Caco-2 (cell line): ENCODE results near the gene RGL4. TPM values are rescaled to one million over a fixed set of nuclear protein-coding genes. Genes with fewer than 3 reads are reported as not detected.

Source experiments
- BruUV-seq: library from RNA; stranded (reverse); fragments of 400-500 nt; replicated peaks from 2 replicates; lab custom pipeline; 2021; lab: Mats Ljungman, UMichigan
- CTCF ChIA-PET: fragments of 300-600 bp; sonication (Branson Sonifier 250); formaldehyde crosslinking; loops from one replicate; lab custom pipeline; 2022; ENCODE audit warnings: antibody characterized with exemption; lab: Charles Lee
- POLR2A ChIA-PET: fragments of 300-600 bp; sonication (Branson Sonifier 250); formaldehyde crosslinking; loops from one replicate; lab custom pipeline; 2022; ENCODE audit warnings: antibody characterized with exemption; lab: Charles Lee
- DNase-seq, 2 experiments: peaks; one replicate each; pipeline versions ENCODE4 v3.0.0 to v3.0.0-alpha.2; 2020 to 2022
- H3K27me3 ChIP-seq: replicated peaks from 2 replicates; pipeline ENCODE4 v1.6.0; 2011; ENCODE audit warnings: low read length; ENCODE audit not compliant: control insufficient read depth, insufficient read depth
- H3K36me3 ChIP-seq: 2 replicates; pipeline ENCODE4 v1.5.1; 2011; ENCODE audit warnings: low read length; ENCODE audit not compliant: control insufficient read depth, insufficient read depth
- H3K4me1 ChIP-seq: fragments of 250-450 bp; sonication (Bioruptor Pico); 2 replicates; pipeline ENCODE4 v1.5.1; 2020; ENCODE audit warnings: mild to moderate bottlenecking
- H3K4me3 ChIP-seq: 2 replicates; pipeline ENCODE4 v1.5.1; 2011; ENCODE audit warnings: low read depth, mild to moderate bottlenecking, control low read depth, low read length
- H3K9me3 ChIP-seq: fragments of 250-450 bp; sonication (Bioruptor Pico); 2 replicates; pipeline ENCODE4 v1.5.1; 2020; ENCODE audit warnings: mild to moderate bottlenecking, moderate library complexity
- H3K27ac Mint-ChIP-seq: one replicate; pipeline ENCODE4 v1.8.0; 2022; ENCODE audit warnings: mixed read lengths; ENCODE audit not compliant: unreplicated experiment
- H3K27me3 Mint-ChIP-seq: one replicate; pipeline ENCODE4 v1.8.0; 2022; ENCODE audit warnings: mixed read lengths; ENCODE audit not compliant: insufficient read depth, unreplicated experiment
- H3K36me3 Mint-ChIP-seq: one replicate; pipeline ENCODE4 v1.8.0; 2022; ENCODE audit warnings: mild to moderate bottlenecking, mixed read lengths; ENCODE audit not compliant: insufficient read depth, unreplicated experiment
- H3K4me1 Mint-ChIP-seq: one replicate; pipeline ENCODE4 v1.8.0; 2022; ENCODE audit warnings: low read depth, mixed read lengths; ENCODE audit not compliant: unreplicated experiment
- H3K4me3 Mint-ChIP-seq: one replicate; pipeline ENCODE4 v1.8.0; 2022; ENCODE audit warnings: mild to moderate bottlenecking, moderate library complexity, mixed read lengths; ENCODE audit not compliant: unreplicated experiment
- H3K9me3 Mint-ChIP-seq: one replicate; pipeline ENCODE4 v1.8.0; 2022; ENCODE audit warnings: mixed read lengths; ENCODE audit not compliant: unreplicated experiment
- intact Hi-C: fragments of 100-400 bp; cut with micrococcal nuclease; formaldehyde crosslinking; loops from one replicate; pipeline ENCODE4 v1.10.0; 2022; ENCODE audit not compliant: unreplicated experiment
- total RNA-seq: library from RNA; stranded (reverse); gene quantifications from 2 replicates; pipeline ENCODE4 v1.2.3, GENCODE V29; 2022
- TF ChIP-seq, protein P1 (sequence below), 2 experiments: fragments of 200-600 bp in 1 of 2; IDR thresholded peaks; 1 replicate in 1 of 2; 2 replicates in 1 of 2; pipeline versions ENCODE4 v1.5.1 to v1.8.0; 2011 to 2022; ENCODE audit warnings: antibody characterized with exemption in 1 of 2, control low read depth in 1 of 2, inconsistent platforms in 1 of 2, low read depth in 1 of 2, low read length in 1 of 2, mild to moderate bottlenecking in 1 of 2, moderate library complexity in 1 of 2; ENCODE audit not compliant: insufficient read depth in 1 of 2, severe bottlenecking in 1 of 2, unreplicated experiment in 1 of 2

The RGL4 gene
- total RNA-seq, 1 experiment from 2014 or later: not detected

DNA sequence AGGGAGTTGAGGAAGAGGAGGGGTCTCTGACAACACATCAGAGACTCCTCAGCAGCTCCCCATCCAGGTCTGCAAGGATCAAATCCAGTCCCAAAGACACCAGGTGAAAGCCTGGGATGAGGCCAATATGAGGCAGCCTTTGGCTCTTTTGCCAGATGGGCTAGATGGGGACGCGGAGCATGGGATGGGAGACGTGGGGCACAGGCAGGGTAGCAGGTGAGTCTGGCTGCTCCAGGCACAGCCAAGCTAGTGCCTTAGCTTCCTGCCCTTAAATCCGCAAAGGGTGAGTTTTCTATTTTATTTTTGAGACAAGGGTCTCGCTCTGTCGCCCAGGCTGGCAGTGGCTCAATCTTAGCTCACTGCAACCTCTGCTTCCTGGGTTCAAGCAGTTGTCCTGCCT lies 39.1 kb upstream of the RGL4 start:
- Histone ChIP-seq H3K9me3 (no peaks in the 10 kb centered on the region), H3K4me3 (no peak overlapping the region), H3K4me1 (no peaks in the 10 kb centered on the region), H3K36me3 (no peaks in the 10 kb centered on the region), H3K27me3 (no peaks in the 10 kb centered on the region)
- TF ChIP-seq, protein P1, sequence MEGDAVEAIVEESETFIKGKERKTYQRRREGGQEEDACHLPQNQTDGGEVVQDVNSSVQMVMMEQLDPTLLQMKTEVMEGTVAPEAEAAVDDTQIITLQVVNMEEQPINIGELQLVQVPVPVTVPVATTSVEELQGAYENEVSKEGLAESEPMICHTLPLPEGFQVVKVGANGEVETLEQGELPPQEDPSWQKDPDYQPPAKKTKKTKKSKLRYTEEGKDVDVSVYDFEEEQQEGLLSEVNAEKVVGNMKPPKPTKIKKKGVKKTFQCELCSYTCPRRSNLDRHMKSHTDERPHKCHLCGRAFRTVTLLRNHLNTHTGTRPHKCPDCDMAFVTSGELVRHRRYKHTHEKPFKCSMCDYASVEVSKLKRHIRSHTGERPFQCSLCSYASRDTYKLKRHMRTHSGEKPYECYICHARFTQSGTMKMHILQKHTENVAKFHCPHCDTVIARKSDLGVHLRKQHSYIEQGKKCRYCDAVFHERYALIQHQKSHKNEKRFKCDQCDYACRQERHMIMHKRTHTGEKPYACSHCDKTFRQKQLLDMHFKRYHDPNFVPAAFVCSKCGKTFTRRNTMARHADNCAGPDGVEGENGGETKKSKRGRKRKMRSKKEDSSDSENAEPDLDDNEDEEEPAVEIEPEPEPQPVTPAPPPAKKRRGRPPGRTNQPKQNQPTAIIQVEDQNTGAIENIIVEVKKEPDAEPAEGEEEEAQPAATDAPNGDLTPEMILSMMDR (IDR thresholded peaks at IDR 0.05; ENCODE audit: insufficient read depth in 1 of 2, low read depth in 1 of 2, low read length in 1 of 2, severe bottlenecking in 1 of 2, unreplicated experiment in 1 of 2): no peak
- CTCF ChIA-PET: no interaction called here
- Mint-ChIP-seq H3K27me3 (no peaks in the 10 kb centered on the region), H3K9me3 (no peaks in the 10 kb centered on the region), H3K4me3 (no peak overlapping the region), H3K27ac (no peak overlapping the region), H3K4me1 (no peaks in the 10 kb centered on the region), H3K36me3 (peaks cover 16% of the 10 kb centered on the region)
- POLR2A ChIA-PET: no interaction called here
- DNase-seq: no peak
- intact Hi-C loops: no loop called here
- no TSS peak for BruUV-seq

DNA sequence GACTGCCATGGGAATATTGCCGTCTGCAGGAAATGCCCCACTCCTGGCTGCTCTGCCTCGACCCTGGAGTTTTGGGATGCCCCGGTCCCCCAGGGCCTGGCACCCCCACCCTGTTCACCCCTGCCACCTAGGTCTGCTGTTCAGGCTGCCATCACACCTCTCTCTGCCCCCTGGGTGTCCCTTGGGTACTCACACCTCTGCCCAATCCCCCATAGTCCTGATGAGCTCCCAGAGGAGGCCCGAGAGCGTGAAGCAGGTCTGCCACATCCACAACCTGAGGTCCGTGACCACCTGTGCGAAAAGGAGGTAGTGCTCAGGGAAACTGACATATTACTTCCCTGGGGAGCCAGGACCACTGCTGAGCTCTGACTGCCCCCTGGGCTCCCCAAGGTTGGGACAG lies 38.5 kb upstream of the RGL4 start:
- Mint-ChIP-seq H3K4me3 (no peak overlapping the region), H3K9me3 (no peaks in the 10 kb centered on the region), H3K4me1 (no peaks in the 10 kb centered on the region), H3K27ac (no peak overlapping the region), H3K27me3 (no peaks in the 10 kb centered on the region), H3K36me3 (peaks cover 19% of the 10 kb centered on the region)
- Histone ChIP-seq H3K4me1 (no peaks in the 10 kb centered on the region), H3K9me3 (no peaks in the 10 kb centered on the region), H3K36me3 (no peaks in the 10 kb centered on the region), H3K27me3 (no peaks in the 10 kb centered on the region), H3K4me3 (no peak overlapping the region)
- ChIA-PET POLR2A (no interaction called here), CTCF (no interaction called here)
- BruUV-seq: no TSS peak
- DNase-seq: no peak
- TF ChIP-seq, protein P1 (IDR thresholded peaks at IDR 0.05; ENCODE audit: insufficient read depth in 1 of 2, low read depth in 1 of 2, low read length in 1 of 2, severe bottlenecking in 1 of 2, unreplicated experiment in 1 of 2): no peak
- intact Hi-C loops: no loop called here

DNA sequence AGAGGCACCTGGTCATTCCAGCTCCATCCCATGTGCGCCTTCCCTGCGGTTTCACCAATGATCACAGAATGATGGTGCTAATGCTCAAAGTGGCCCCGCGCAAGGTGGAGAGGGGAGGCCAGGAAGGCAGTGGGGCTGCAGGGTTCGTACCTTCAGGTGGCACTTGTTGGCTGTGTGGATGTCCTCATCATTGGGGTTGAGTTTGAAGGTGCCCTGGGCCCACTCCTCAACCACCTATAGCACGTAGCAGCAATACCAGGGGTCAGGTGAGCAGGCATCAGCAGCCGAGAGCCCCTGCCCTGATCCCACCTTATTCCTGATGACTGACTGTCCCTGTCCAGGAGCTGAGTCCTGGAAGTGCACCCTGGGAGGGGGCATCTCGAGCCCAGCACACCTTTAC lies 38.1 kb upstream of the RGL4 start:
- POLR2A ChIA-PET: no interaction called here
- no peak overlapping the region for H3K4me3 Mint-ChIP-seq
- intact Hi-C loops: no loop called here

More for the DNA sequence above, 38.1 kb upstream of the RGL4 start:
- H3K27ac Mint-ChIP-seq: no peak overlapping the region
- Histone ChIP-seq H3K4me3 (no peak overlapping the region), H3K27me3 (no peaks in the 10 kb centered on the region), H3K4me1 (no peaks in the 10 kb centered on the region), H3K36me3 (no peaks in the 10 kb centered on the region), H3K9me3 (no peaks in the 10 kb centered on the region)
- no peak for DNase-seq
- H3K9me3 Mint-ChIP-seq: no peaks in the 10 kb centered on the region
- no TSS peak for BruUV-seq
- CTCF ChIA-PET: no interaction called here
- no peaks in the 10 kb centered on the region for H3K27me3 Mint-ChIP-seq
- peaks cover 23% of the 10 kb centered on the region for H3K36me3 Mint-ChIP-seq
- no peaks in the 10 kb centered on the region for H3K4me1 Mint-ChIP-seq
- TF ChIP-seq, protein P1 (IDR thresholded peaks at IDR 0.05; ENCODE audit: insufficient read depth in 1 of 2, low read depth in 1 of 2, low read length in 1 of 2, severe bottlenecking in 1 of 2, unreplicated experiment in 1 of 2): no peak
